Measurements from ENCODE around the gene KANSL3.
"Not testable (repeated sequence)": the region's sequence is repeated elsewhere in the genome, so short reads cannot be mapped to it uniquely, and the experiment has no call there.

KANSL3 gene

GRCh38 chr2:96564563-96564962 is 73.5 kb downstream of the KANSL3 start:
- DNase-seq (ENCODE audit: low read depth), result no peak
- no peak overlapping the region for H3K4me3 ChIP-seq (ENCODE audit: low read depth, low read length)
- TF ChIP-seq CTCF (IDR thresholded peaks at IDR 0.05; ENCODE audit: low read depth, low read length, missing control alignments), result no peak

- no peak overlapping the region for H3K4me3 ChIP-seq (ENCODE audit: low read depth, low read length)
- TF ChIP-seq CTCF (IDR thresholded peaks at IDR 0.05; ENCODE audit: low read depth, low read length, missing control alignments), result no peak
- no peak for DNase-seq (ENCODE audit: low read depth)
Observed at GRCh38 chr2:96564026-96564425, 74.1 kb downstream of the KANSL3 start.

GRCh38 chr2:96558485-96558884 is 79.6 kb downstream of the KANSL3 start:
- no peak overlapping the region for H3K4me3 ChIP-seq (ENCODE audit: low read depth, low read length)
- no peak for TF ChIP-seq CTCF (IDR thresholded peaks at IDR 0.05; ENCODE audit: low read depth, low read length, missing control alignments)
- no peak for DNase-seq (ENCODE audit: low read depth)

- no peak for TF ChIP-seq CTCF (IDR thresholded peaks at IDR 0.05; ENCODE audit: low read depth, low read length, missing control alignments)
- DNase-seq (ENCODE audit: low read depth), result no peak
- H3K4me3 ChIP-seq (ENCODE audit: low read depth, low read length), result no peak overlapping the region
Observed at GRCh38 chr2:96558061-96558460, 80.1 kb downstream of the KANSL3 start.

GRCh38 chr2:96557421-96557820 is 80.7 kb downstream of the KANSL3 start:
- DNase-seq (ENCODE audit: low read depth); H3K4me3 ChIP-seq (ENCODE audit: low read depth, low read length): not testable (repeated sequence)

- DNase-seq (ENCODE audit: low read depth), result no peak
- no peak overlapping the region for H3K4me3 ChIP-seq (ENCODE audit: low read depth, low read length)
- no peak for TF ChIP-seq CTCF (IDR thresholded peaks at IDR 0.05; ENCODE audit: low read depth, low read length, missing control alignments)
Observed at GRCh38 chr2:96556441-96557330, 81.4 kb downstream of the KANSL3 start.

- no peak for DNase-seq (ENCODE audit: low read depth)
- TF ChIP-seq CTCF (IDR thresholded peaks at IDR 0.05; ENCODE audit: low read depth, low read length, missing control alignments), result no peak
- H3K4me3 ChIP-seq (ENCODE audit: low read depth, low read length), result no peak overlapping the region
Observed at GRCh38 chr2:96555146-96555610, 82.9 kb downstream of the KANSL3 start.
